ENCODE data around the gene HEATR5B. TPM values are rescaled to one million over a fixed set of nuclear protein-coding genes. Genes with fewer than 3 reads are reported as not detected.
A peak's percentile ranks its signal among the peaks of the same experiment; 100 is the strongest.

The HEATR5B gene
- total and polyA plus RNA-seq, 9 of the 15 experiments (the other 6 are each of a cell fraction or from before 2014, with no cell fraction given), result 4.2 to 21.7 (median 12.2) TPM

- TF ChIP-seq KDM2B (CRISPR knock-in tag; IDR thresholded peaks at IDR 0.05) (no peak), MNT (conservative IDR thresholded peaks at IDR 0.05) (peak in 1 of 2 experiments; percentile 9; a peak in 1 of 4 replicates), NCOA6 (IDR thresholded peaks at IDR 0.05) (0 out of 2 replicates have a peak, but pooled peaks have one; percentile 18), ZNF197 (CRISPR knock-in tag; IDR thresholded peaks at IDR 0.05; ENCODE audit: low read depth) (peak; percentile 43; the same call in 1 of the 2 replicates), IRF2 (CRISPR knock-in tag; IDR thresholded peaks at IDR 0.05) (no peak), SRF (CRISPR knock-in tag; IDR thresholded peaks at IDR 0.05) (peak in 1 of 2 experiments; percentile 82; a peak in 1 of 4 replicates), RBM34 (IDR thresholded peaks at IDR 0.05; ENCODE audit: borderline replicate concordance, insufficient read depth, low read length) (no peak), CHCHD3 (CRISPR knock-in tag; IDR thresholded peaks at IDR 0.05) (no peak), PRPF4 (IDR thresholded peaks at IDR 0.05; ENCODE audit: insufficient read depth, low read depth, low read length, poor library complexity, severe bottlenecking) (no peak), ATF4 (CRISPR knock-in tag; IDR thresholded peaks at IDR 0.05) (peak; percentile 50; the same call in 1 of the 2 replicates), CEBPG (CRISPR knock-in tag; IDR thresholded peaks at IDR 0.05) (no peak; the same call in 1 of the 2 replicates), CEBPG (tag; conservative IDR thresholded peaks at IDR 0.05 in 1 of 2, IDR thresholded peaks at IDR 0.05 in 1 of 2) (peak in 1 of 2 experiments; percentile 48; a peak in 1 of 4 replicates), ZNF232 (CRISPR knock-in tag; IDR thresholded peaks at IDR 0.05) (no peak), U2AF2 (optimal IDR thresholded peaks at IDR 0.05; ENCODE audit: low read depth, low read length) (no peak), E2F3 (CRISPR knock-in tag; IDR thresholded peaks at IDR 0.05) (no peak), TCF15 (CRISPR knock-in tag; IDR thresholded peaks at IDR 0.05) (no peak)
- TF ChIP-seq, protein P1, sequence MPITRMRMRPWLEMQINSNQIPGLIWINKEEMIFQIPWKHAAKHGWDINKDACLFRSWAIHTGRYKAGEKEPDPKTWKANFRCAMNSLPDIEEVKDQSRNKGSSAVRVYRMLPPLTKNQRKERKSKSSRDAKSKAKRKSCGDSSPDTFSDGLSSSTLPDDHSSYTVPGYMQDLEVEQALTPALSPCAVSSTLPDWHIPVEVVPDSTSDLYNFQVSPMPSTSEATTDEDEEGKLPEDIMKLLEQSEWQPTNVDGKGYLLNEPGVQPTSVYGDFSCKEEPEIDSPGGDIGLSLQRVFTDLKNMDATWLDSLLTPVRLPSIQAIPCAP (CRISPR knock-in tag; IDR thresholded peaks at IDR 0.05; ENCODE audit: borderline replicate concordance), result no peak
- TF ChIP-seq, protein P2, sequence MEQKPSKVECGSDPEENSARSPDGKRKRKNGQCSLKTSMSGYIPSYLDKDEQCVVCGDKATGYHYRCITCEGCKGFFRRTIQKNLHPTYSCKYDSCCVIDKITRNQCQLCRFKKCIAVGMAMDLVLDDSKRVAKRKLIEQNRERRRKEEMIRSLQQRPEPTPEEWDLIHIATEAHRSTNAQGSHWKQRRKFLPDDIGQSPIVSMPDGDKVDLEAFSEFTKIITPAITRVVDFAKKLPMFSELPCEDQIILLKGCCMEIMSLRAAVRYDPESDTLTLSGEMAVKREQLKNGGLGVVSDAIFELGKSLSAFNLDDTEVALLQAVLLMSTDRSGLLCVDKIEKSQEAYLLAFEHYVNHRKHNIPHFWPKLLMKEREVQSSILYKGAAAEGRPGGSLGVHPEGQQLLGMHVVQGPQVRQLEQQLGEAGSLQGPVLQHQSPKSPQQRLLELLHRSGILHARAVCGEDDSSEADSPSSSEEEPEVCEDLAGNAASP (IDR thresholded peaks at IDR 0.05), result no peak
Measured at GRCh38 chr2:36965206-36965605, 119.0 kb downstream of the HEATR5B start (continued).
